Activated naive CD4-positive, alpha-beta T cell treated with anti-CD3 and anti-CD28 coated beads, Interleukin-2, amount 50 U/mL, for 72 hours (primary cell): ENCODE results near the gene TCOF1. TPM values are rescaled to one million over a fixed set of nuclear protein-coding genes. Genes with fewer than 3 reads are reported as not detected.

ENCODE experiments used
- ATAC-seq, 2 donors: fragments of 150-1000 bp; cut with Tn5 transposase; 2 replicates each; pipeline ENCODE4 v1.10.0; 2021; ENCODE audit warnings: mild to moderate bottlenecking in 2 of 2, moderate library complexity in 2 of 2
- DNase-seq, 2 donors: peaks; one replicate each; pipeline ENCODE4 v3.0.0; 2021 to 2022; ENCODE audit warnings: low spot score in 2 of 2
- H3K27ac Mint-ChIP-seq, 2 donors: one replicate each; pipeline ENCODE4 v1.8.0; 2022; ENCODE audit warnings: mild to moderate bottlenecking in 2 of 2, mixed read lengths in 2 of 2
- H3K36me3 Mint-ChIP-seq, 2 donors: one replicate each; pipeline ENCODE4 v1.8.0; 2022; ENCODE audit warnings: mixed read lengths in 2 of 2
- H3K9me3 Mint-ChIP-seq, 2 donors: one replicate each; pipeline ENCODE4 v1.8.0; 2022; ENCODE audit warnings: mixed read lengths in 2 of 2
- total RNA-seq, 2 donors: library from RNA; stranded (reverse); gene quantifications; one replicate each; pipeline ENCODE4 v1.2.3, GENCODE V29; 2022

Gene TCOF1
- 10 to 100 TPM; 91.9 to 94.4 TPM for total RNA-seq

GRCh38 chr5:150357326-150358260 lies at the start of gene TCOF1:
Gene TCOF1 (plus strand): TSS chr5:150357697. CDS start chr5:150357747, 50 bp downstream.
- ATAC-seq (peak; percentile 98 to 99), DNase-seq (peak; percentile 96 to 99)
- H3K9me3 Mint-ChIP-seq, result no peaks in the 10 kb centered on the region
- H3K27ac Mint-ChIP-seq, result peak within 1 kb of the TSS; percentile 85 to 86
- peaks cover 11 to 23% of the 10 kb centered on the region in 2 donors for H3K36me3 Mint-ChIP-seq

GRCh38 chr5:150309101-150309885 lies 48.2 kb upstream of the TCOF1 start:
- ATAC-seq, result no peak
- H3K9me3 Mint-ChIP-seq, result no peaks in the 10 kb centered on the region
- no peak overlapping the region for H3K27ac Mint-ChIP-seq

GRCh38 chr5:150309886-150310239 lies 47.6 kb upstream of the TCOF1 start:
- ATAC-seq (no peak), DNase-seq (no peak)
- no peaks in the 10 kb centered on the region for H3K36me3 Mint-ChIP-seq
- H3K9me3 Mint-ChIP-seq, result no peaks in the 10 kb centered on the region
- H3K27ac Mint-ChIP-seq, result no peak overlapping the region

More at GRCh38 chr5:150309101-150309885, 48.2 kb upstream of the TCOF1 start:
- no peaks in the 10 kb centered on the region for H3K36me3 Mint-ChIP-seq
- no peak for DNase-seq

GRCh38 chr5:150310246-150310645 lies 47.3 kb upstream of the TCOF1 start:
- Mint-ChIP-seq H3K27ac (no peak overlapping the region), H3K9me3 (no peaks in the 10 kb centered on the region), H3K36me3 (no peaks in the 10 kb centered on the region)
- ATAC-seq, result no peak
- DNase-seq, result no peak

- DNase-seq (no peak), ATAC-seq (no peak)
- Mint-ChIP-seq H3K9me3 (no peaks in the 10 kb centered on the region), H3K27ac (no peak overlapping the region), H3K36me3 (no peaks in the 10 kb centered on the region)
Measured at GRCh38 chr5:150311015-150311692, 46.3 kb upstream of the TCOF1 start.

- ATAC-seq (no peak), DNase-seq (no peak)
- Mint-ChIP-seq H3K9me3 (no peaks in the 10 kb centered on the region), H3K36me3 (no peaks in the 10 kb centered on the region), H3K27ac (no peak overlapping the region)
Measured at GRCh38 chr5:150312518-150312917, 45.0 kb upstream of the TCOF1 start.

GRCh38 chr5:150313501-150313900 lies 44.0 kb upstream of the TCOF1 start:
- DNase-seq, result no peak
- no peak for ATAC-seq
- Mint-ChIP-seq H3K9me3 (no peaks in the 10 kb centered on the region), H3K36me3 (no peaks in the 10 kb centered on the region), H3K27ac (no peak overlapping the region)

- no peak for ATAC-seq
- Mint-ChIP-seq H3K27ac (no peak overlapping the region), H3K9me3 (no peaks in the 10 kb centered on the region), H3K36me3 (no peaks in the 10 kb centered on the region)
- no peak for DNase-seq
Measured at GRCh38 chr5:150313921-150314716, 43.4 kb upstream of the TCOF1 start.

GRCh38 chr5:150315245-150315644 lies 42.3 kb upstream of the TCOF1 start:
- H3K27ac Mint-ChIP-seq, result no peak overlapping the region
- ATAC-seq, result no peak
- no peak for DNase-seq
- no peaks in the 10 kb centered on the region for H3K36me3 Mint-ChIP-seq
- H3K9me3 Mint-ChIP-seq, result no peaks in the 10 kb centered on the region

GRCh38 chr5:150316320-150316719 lies 41.2 kb upstream of the TCOF1 start:
- ATAC-seq (no peak), DNase-seq (no peak)
- Mint-ChIP-seq H3K9me3 (no peaks in the 10 kb centered on the region), H3K36me3 (no peaks in the 10 kb centered on the region), H3K27ac (no peak overlapping the region)

GRCh38 chr5:150317048-150318003 lies 40.2 kb upstream of the TCOF1 start:
- Mint-ChIP-seq H3K36me3 (no peaks in the 10 kb centered on the region), H3K9me3 (no peaks in the 10 kb centered on the region), H3K27ac (no peak overlapping the region)
- DNase-seq, result no peak
- ATAC-seq, result peak; percentile 44 to 75

- ATAC-seq (no peak), DNase-seq (no peak)
Measured at GRCh38 chr5:150318613-150319483, 38.6 kb upstream of the TCOF1 start.

GRCh38 chr5:150319484-150319790 lies 38.1 kb upstream of the TCOF1 start:
- no peaks in the 10 kb centered on the region for H3K9me3 Mint-ChIP-seq
- no peak overlapping the region for H3K27ac Mint-ChIP-seq
- ATAC-seq (no peak), DNase-seq (no peak)
- H3K36me3 Mint-ChIP-seq, result no peaks in the 10 kb centered on the region

More at GRCh38 chr5:150318613-150319483, 38.6 kb upstream of the TCOF1 start:
- Mint-ChIP-seq H3K9me3 (no peaks in the 10 kb centered on the region), H3K27ac (peak overlapping the region in 1 of 2 donors; percentile 4), H3K36me3 (no peaks in the 10 kb centered on the region)

- Mint-ChIP-seq H3K9me3 (no peaks in the 10 kb centered on the region), H3K36me3 (no peaks in the 10 kb centered on the region)
- no peak for DNase-seq
Measured at GRCh38 chr5:150320044-150320613, 37.4 kb upstream of the TCOF1 start.

More at GRCh38 chr5:150320044-150320613, 37.4 kb upstream of the TCOF1 start:
- H3K27ac Mint-ChIP-seq, result no peak overlapping the region
- ATAC-seq, result no peak
